GM21367 (cell line): Measurements from ENCODE around the gene PCDHGA6.
A peak's percentile ranks its signal among the peaks of the same experiment; 100 is the strongest.

Experiments
- ATAC-seq: cut with Tn5 transposase; IDR thresholded peaks from one replicate; pipeline ENCODE4 v1.9.1; 2021; ENCODE audit not compliant: unreplicated experiment

Gene PCDHGA6

GRCh38 chr5:141419074-141419880, 45.6 kb downstream of the PCDHGA6 start:
- ATAC-seq, result no peak

GRCh38 chr5:141420855-141421488, 47.3 kb downstream of the PCDHGA6 start, which contains the start of gene PCDHGA11:
Gene PCDHGA11, plus strand, starts transcription at chr5:141421051. Its CDS starts 177 bp downstream, at chr5:141421228.
- ATAC-seq, result peak; percentile 52

DNA sequence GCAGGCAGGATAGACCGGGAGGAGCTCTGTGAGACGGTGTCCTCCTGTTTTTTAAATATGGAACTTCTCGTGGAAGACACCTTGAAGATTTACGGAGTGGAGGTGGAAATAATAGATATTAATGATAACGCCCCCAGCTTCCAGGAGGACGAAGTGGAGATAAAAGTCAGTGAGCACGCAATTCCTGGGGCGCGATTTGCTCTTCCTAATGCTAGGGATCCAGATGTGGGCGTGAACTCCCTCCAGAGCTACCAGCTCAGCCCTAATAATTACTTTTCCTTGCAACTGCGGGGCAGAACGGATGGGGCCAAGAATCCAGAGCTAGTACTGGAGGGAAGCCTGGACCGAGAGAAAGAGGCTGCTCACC, 47.8 kb downstream of the PCDHGA6 start:
- ATAC-seq, result no peak

DNA sequence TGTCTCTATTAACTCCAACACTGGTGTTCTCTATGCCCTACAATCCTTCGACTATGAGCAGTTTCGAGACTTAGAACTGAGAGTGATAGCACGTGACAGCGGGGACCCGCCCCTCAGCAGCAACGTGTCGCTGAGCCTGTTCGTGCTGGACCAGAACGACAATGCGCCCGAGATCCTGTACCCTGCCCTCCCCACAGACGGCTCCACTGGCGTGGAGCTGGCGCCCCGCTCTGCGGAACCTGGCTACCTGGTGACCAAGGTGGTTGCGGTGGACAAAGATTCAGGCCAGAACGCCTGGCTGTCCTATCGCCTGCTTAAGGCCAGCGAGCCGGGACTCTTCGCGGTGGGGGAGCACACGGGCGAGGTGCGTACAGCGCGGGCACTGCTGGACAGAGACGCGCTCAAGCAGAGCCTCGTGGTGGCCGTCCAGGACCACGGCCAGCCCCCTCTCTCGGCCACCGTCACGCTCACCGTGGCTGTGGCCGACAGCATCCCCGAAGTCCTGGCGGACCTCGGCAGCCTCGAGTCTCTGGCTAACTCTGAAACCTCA, 49.1 kb downstream of the PCDHGA6 start:
- no peak for ATAC-seq

DNA sequence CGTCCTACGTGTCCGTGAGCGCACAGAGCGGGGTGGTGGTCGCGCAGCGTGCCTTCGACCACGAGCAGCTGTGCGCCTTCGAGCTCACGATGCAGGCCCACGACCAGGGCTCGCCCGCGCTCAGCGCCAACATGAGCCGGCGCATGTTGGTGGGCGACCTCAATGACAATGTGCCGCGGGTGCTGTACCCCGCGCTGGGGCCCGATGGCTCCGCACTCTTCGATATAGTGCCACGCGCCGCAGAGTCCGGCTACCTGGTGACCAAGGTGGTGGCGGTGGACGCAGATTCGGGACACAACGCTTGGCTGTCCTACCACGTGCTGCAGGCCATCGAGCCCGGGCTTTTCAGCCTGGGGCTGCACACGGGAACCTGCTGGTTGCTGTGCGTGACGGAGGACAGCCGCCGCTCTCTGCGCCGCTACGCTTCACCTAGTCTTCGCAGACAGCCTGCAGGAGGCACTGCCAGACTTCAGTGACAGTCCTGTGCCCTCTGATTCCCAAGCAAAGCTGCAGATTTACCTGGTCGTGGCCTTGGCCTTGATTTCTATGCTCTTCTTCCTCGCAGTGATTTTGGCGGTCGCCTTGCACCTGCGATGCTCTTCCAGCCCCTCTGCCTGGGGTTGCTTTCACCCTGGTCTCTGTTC, 54.2 kb downstream of the PCDHGA6 start:
- no peak for ATAC-seq
